Right forelimb (tissue), 1 donor: ENCODE measurements around the gene ARHGAP32.
"Not testable (repeated sequence)": the region's sequence is repeated elsewhere in the genome, so short reads cannot be mapped to it uniquely, and the experiment has no call there.

Experiments
- DNase-seq: peaks from one replicate; pipeline ENCODE4 v3.0.0-alpha.2; 2018

Gene ARHGAP32

DNA sequence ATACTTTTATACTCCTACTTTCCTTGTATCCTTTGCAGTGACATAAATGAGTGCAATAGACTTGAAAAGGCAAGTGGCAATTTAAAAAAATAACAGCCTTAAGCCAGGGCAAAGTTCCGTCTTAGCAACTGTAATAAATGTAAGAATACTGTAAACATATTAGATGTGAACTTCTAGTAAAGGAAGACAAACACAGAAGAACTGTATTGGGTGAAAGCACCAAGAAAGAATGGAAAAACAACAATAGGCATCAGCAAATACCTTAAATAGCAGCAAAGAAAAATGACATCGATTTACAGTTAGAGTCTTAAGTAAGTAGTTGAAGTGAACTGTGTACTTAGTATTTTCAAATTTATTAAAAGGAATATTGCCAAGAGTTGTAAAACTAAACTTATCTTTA, 174.0 kb downstream of the ARHGAP32 start:
- no peak for DNase-seq

DNA sequence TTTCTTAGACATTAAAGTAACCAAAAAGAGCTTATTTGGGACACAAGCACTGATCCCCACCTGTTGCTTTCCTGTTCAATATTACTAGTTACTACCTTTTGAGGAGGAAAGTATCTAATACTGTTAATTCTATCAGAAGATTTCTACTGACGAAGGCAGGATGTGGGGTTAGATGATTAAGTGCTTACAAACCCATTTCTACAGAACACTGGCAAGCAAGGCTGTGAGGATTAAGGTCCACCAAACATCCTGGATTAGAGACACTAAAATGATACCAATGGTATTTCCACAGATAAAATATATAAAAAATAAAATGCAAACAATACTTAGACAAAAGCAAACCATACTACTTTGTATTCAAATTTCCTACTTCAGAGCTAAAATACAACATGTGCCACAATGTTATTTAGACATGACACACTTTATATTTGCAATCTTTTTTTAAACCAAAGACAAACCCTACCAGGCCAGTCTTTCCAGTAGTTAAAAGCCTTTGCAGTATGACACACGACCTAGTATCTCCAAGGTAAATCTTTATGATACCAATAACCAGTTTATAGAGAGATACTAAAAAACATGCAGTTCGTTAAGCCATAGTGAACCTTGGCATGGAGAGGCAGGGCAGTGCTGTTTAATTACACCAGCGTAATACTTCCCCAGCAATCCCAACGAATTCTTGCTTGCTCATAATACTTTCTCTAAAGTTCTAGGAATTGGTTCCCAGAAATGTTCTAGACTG, 178.2 kb downstream of the ARHGAP32 start:
- DNase-seq = no peak

DNA sequence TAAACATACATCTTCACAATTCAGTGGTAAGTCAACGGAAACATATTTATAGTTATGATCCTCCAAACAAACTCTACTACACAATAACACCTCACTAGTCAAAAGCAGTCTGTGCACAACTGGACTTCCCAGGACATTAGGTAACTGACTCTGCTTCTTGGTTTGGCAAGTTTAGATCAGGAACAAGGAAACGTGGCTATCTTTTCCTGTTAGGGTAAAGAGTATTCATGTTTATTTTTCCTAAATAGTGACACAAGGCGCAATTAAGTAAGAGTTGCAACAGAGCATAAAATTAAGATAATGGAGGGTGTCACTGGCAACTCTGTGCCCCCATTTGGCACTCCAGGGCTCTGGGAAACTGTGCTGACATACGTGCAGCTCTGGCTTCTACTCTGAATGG, 179.2 kb downstream of the ARHGAP32 start:
- no peak for DNase-seq

DNA sequence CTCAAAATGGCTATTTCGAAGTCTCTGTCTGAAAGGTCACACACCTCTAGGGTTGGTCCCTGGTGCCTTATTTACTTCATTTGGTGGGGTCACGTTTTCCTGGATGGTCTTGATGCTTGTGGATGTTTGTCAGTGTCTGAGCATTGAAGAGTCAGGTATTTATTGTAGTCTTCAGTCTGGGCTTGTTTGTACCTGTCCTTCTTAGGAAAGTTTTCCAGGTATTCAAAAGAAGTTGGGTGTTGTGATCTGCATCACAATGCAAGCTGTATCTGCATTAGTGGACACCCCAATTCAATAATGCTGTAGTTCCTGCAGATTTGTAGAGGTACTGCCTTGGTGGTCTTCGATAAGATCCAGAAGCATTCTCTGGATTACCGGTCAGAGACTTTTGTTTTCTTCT, 186.0 kb downstream of the ARHGAP32 start:
- DNase-seq = no peak

DNA sequence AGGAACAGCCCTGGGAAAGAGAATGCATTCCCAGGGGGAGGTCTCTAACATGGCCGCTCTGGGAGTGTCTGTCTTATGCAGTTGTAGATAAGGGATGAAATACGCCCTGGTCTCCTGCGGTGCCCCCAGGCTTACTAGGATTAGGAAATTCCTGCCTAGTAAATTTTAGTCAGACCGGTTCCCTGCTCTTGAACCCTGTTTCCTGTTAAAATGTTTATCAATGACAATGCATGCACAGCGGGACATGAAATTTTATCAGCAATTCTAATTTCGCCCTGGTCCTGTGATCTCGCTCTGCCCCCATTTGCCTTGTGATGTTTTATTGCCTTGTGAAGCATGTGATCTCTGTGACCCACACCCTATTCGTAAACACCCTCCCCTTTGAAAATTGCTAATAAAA, 193.0 kb downstream of the ARHGAP32 start:
- not testable (repeated sequence) for DNase-seq

DNA sequence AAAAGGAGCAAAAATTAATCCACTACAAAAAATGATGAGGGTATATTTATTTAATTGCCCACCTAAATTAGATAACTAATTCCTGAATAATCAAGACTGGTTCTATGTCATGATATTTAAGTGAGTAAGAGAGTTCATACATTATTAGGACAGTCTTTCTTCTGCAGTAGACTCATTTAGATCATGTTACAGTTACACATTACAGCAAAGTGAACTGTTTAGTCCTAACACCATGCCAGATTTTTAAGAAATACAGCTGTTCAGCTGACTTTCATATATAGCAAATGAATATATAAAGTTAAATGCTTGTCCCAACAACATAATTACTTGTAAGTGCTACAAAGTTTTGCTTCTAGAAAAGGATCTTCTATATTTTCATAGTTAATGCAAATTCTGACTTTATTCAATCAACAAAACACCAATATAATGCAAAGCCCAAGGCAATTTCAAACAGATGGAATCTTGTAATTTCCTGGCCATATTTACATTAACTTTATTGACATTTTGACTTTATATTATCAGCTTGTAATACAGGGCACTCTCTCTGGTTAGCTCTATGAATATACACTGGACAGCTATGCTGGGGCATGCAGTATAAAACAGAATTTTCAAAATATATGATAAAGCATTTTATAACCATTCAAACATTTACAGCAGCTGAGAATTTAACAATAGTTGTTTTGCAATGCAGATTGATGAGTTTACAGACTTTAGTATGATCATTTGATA, 203.7 kb downstream of the ARHGAP32 start:
- no peak for DNase-seq

DNA sequence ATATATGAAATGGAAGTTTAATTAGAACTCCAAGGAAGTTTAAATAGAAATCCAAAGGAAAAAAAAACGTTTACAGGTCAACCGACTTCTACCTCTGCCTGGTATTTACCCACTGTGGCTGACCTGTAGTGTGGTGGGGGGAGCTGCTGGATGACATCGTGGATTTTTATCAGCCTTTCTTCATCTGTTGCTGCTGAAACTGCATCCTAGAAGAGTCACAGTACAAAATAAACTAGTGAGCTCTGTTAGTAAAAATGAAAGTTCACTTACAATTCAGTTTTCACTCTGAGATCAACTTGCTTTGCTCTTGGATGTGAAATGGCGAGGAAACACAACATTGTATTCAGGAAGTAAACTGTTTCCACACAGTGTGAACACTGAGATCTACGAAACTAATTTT, 206.2 kb downstream of the ARHGAP32 start:
- DNase-seq = no peak

DNA sequence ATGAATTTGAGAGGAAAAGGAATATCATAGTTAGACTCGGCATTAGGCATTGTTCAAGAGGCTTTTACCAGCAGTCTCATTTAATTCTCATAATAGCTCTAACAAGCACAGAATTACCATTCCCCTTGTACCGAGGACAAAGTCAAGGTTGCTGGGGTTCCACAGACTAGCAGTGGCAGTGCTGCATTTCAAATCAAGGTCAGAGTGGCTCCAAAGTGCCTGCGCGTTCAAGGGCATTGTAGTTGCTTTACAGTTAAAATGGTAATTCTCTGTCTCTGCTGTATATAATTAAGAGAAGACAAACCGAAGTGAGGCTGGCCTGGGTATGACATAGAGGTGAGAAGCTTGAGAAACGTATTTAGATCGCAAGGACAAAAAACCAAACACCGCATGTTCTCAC, 209.1 kb downstream of the ARHGAP32 start:
- no peak for DNase-seq

DNA sequence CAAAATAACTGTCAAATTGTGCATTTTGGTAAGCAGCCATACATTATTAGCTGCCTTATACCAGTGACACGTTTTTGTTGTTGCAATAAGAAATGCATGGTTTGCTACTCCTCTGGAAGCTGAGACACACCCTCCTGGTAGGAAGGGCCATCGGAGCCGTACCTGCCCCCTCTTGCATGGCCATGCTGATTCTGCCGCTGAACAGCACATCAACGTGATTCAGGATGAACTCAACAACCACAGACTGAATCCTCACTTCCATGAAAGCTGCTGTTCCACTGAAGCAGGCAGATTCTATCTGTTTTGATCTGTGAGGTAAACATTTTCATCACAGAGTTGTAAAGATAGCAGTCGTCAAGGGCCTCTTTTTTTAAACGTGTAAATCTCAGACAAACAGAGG, 210.9 kb downstream of the ARHGAP32 start:
- DNase-seq = no peak

DNA sequence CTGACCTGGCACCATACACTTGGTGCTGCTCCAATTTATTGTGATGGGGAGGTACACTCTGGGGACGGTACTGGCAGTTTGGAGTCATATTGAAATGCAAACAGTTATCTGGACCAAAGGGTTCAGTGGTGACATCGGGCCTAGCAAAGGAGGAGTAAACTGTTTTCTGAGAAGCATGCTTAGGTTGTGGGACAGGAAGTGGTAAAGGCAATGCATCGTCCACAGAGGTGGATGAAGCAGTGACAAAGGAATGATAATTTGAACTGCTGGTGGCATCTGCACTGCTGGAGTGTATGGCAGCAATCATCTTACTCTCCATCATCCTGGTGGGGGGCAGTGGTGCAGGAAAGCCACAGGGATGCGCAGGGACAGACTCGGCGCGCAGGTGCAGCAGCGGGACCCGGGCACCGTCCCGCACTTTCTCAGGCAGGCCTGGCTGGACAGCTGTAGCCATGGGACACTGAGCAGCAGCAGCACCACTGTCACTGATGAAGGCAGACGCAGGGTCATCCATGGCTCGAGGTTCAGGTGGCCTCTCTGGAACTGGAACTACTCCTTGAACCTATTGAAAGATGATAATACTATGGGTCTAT, 221.4 kb downstream of the ARHGAP32 start:
- no peak for DNase-seq

DNA sequence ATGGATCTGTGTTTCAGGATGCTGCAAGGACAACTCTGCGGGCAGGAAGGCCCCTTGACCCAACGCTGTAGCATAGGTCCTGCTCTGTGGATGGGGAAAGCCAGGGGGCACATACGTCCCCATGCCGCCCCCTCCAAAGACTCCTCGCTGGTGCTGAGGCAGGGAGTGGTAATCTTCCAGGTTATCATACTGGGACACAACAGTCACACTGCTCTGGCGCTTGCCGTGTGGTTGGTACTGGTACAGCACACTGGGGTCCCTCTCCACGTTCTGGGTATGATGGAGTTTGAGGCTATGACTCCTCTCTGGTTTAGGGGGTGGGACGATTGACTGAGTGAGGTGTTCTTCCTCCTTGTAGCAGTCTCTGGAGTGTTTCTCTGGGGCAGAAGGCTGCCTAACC, 223.2 kb downstream of the ARHGAP32 start:
- no peak for DNase-seq

DNA sequence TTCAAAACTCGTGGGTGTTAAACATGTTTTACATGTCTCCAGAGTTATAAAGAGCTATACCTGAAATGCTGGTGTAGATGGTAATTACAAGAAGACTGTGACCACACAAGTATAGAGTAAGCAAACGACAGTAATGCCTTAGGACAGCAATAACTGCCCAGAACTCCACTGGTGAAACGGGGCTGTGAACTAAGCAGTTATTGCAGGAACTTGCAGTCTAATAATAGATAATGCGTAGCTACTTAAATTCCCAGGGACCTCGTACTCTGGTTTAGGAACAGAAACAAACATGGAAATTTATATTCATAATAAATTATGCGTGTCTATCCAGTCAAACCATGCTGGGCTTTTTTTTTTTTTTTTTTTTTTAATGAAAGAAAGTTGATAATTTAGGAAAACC, 224.5 kb downstream of the ARHGAP32 start:
- DNase-seq = no peak

DNA sequence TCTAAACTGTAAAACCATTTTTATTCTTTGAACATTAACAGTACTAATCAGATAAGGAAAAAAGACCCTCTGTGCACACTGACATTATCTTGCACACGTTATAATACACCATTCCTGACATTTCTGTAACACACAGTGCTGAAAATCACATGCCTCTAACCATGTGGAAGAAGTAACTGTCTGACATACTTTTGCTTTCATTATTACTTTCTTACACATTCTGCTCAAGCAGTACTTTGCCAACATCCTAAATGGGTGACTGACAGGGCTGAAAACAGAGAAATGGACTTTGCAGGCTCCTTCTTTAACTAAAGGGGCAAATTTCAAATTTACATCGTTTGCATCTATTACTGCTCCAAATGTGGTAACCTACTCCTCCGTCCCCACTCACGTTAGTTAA, 226.6 kb downstream of the ARHGAP32 start:
- DNase-seq = no peak

DNA sequence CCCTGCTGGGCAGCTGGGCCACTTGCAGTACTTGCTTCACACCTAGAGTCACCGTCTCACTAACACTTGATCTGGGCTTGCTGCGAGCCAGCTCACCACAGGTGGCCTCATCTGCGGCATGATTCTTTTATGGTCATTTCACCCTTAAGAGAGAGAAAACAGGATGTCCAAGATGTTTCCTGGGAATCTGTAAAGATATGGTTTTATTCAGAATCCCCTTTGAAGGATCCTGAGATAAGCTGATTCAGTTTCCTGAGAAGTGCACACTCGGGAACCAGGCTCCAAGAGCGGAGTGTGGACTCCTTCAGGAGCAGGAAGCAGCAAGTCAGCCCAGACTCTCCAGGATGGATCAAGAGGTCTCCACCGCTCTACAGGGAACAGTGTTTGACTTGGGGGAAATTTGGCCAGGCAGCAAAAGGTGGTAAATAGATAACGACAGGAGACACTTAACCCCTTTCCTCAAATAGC, 227.6 kb downstream of the ARHGAP32 start:
- DNase-seq = no peak

DNA sequence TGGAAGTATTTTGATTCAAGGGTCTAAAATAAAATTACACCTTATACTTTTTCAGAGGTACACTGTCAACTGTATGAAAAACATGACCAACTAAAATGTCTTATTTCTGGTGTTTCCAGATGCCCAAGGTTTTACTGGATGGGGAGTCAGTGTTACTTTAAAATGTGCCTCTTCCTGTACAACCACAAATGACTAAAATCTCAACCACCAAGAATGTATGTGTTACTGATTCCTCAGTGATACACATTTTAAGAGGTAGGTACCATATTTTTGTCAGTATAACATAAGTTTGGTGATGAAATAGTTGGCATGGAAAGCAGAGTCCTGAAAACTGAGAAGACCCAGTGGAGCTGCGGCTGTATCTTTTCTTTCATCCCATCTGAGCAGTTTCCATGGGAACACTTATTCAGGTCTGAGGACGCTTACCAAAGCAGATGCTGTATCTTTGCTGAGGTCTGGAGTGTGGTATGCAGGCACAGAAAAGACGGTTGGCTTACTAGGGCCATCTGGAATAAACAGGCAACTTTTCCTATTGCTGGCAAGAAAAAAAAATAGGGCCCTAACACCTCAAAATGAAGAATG, 228.3 kb downstream of the ARHGAP32 start:
- no peak for DNase-seq

DNA sequence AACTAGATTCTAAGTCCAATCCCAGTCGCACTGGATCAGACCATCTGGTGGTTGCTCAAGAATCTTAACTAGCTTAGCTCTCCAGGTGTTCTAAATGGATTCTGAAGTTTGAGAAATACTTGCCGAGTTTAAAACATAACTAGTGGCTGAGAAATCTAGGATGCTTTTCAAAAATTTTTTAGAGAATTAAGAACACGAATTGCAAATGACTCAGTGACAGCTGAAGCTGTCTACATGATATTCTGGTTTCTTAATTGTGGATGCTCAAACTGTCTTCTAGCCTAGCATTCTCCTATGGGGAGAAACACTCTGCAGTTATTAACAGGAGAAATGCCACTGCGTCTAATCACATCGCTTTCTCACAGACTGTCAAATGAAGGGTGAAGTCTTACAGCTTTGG, 229.2 kb downstream of the ARHGAP32 start:
- DNase-seq = no peak

DNA sequence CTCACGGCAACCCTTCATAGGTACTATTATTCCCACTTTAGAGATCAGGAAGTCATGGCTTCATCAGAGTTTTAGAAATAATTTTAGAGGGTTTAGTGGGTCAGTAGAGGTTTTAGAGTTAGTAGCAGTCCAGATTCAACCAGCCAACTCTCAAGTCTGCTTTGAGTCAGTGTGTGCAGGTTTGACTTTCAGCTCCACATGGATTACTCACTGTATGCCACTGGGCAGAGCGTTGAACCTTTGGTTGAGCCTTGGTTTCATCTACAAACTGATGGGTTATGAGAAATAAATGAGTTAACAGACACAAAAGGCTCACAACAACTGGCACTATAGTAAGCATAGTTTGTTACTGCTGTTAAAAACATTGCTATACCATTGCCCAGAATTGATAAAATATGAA, 230.5 kb downstream of the ARHGAP32 start:
- DNase-seq = no peak

DNA sequence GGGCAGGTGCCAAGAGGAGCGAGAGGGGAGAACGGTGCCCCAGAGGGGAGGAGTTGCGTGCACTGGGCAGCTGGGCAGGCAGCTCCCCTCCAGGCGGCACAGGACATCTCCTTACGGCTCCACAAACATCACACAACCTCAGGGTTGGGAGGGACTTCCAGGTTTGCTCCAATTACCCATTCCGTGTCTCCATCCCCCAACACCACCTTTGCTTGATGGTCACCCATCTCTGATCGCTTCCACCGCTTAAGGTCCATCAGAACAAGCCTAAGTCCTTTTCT, 235.0 kb downstream of the ARHGAP32 start:
- DNase-seq = no peak

DNA sequence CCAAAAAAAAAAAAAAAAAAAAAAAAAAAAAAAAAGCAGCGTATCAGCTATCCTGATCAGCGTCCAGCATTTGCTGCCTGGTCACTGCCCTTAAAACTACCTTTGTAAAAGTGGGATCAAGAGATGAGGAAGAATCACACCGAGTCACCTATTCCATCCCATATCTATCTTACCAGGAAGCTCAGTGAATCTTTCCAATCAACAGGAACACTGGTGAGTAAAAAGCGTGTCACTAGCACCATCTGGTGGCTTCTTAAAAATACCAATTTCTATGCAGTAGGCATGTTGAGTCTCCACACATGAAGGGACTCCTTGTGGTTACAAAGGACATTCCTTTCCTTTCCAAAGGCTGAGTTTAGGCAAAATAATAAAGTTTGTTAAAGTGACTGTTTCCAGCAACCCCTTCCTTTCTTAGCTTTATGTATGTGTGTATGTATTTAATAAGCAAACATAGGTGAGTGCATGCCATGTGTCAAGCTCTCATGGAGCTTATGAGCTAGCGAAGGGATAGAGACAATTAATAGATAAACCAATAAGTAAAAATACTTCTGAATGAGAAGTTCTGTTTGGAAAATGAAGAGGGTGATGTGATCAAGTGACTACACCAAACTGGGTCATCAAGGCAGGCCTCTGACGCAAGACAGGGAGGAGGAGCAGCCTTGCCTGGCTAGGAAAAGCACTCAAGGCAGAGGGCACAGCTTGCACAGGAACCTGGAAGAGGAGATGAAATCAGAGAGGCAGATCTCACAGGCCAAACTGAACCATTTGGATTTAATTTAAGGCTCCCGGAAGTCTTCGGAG, 235.5 kb downstream of the ARHGAP32 start:
- DNase-seq = no peak

DNA sequence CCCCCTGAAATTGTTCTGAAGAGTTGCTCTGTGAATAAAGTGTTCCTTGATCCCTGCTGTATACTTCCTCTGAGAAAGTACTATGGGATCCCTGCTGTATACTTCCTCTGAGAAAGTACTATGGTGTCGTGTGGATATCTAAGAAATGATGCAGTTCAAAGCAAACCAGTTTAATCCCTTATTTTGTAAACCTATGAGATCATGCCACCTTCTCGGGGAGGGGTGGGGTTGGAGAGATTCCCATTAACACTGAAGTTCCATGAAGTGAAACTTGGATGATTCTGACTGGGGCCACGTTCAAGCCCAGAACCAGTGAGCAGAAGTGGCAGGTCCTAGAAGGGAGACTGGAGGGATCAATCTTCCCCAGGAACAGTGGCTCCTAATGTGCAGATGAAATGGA, 236.5 kb downstream of the ARHGAP32 start:
- DNase-seq = no peak

DNA sequence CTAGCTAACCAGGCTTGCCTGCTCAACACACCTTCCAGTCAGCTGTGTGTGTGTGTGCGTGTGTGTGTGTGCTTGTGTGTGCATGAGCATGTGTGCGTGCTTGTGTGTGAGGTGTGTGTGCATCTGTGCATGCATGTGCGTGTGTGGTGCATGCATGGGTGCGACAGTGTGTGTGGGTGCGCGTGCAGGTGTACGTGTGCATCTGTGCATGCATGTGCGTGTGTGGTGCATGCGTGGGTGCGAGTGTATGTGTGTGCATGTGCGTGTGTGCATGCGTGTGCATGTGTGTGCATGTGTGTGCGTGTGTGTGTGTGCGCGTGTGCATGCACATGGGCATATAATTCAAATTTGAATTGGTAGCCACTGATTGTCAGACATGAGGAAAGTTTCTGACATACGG, 239.0 kb downstream of the ARHGAP32 start:
- DNase-seq = no peak

DNA sequence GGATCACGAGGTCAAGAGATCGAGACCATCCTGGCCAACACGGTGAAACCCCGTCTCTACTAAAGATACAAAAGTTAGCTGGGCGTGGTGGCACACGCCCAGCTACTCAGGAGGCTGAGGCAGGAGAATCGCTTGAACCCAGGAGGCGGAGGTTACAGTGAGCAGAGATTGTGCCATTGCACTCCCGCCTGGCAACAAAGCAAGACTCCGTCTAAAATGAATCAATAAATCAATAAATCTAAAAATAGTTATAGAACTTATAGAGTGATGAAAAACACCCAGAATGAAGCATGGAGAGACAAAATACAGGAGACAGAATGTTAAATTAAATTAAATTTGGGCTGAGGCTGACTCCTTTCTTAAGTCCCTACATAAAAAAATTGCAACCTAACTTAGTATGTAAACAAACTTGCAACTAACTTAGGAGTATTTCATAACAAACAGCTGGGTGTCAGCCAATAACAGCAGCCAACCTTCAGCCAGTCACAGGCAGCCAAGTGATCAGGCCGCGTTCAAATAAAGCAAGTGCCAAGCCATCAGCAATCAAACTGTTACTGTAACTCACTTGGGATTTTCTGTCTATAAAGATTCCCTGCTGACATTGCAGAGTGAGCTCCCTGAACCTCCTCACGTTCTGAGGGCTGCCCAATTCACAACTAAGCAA, 242.2 kb downstream of the ARHGAP32 start:
- no peak for DNase-seq

DNA sequence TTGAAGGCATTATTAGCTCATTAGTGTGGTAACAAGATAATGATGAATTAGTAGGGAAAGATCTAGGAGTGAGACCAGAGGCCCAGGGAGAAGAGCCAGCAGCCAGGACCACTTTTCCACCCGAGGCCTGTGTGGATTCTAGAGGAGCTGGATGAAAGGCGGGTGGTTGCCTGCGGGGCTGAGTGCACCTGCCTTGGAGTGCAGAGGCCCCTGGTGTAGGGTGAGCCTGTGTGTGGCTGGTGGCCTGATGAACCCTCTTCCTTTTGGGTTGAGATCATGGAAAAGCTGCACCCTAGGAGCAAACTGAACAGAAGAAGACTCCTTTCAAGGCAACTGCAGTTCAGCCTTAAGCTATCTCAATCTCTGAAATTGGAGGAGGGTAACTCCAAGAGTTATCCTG, 243.5 kb downstream of the ARHGAP32 start:
- DNase-seq = no peak
